ENCODE measurements around the gene NIF3L1.

The NIF3L1 gene

DNA sequence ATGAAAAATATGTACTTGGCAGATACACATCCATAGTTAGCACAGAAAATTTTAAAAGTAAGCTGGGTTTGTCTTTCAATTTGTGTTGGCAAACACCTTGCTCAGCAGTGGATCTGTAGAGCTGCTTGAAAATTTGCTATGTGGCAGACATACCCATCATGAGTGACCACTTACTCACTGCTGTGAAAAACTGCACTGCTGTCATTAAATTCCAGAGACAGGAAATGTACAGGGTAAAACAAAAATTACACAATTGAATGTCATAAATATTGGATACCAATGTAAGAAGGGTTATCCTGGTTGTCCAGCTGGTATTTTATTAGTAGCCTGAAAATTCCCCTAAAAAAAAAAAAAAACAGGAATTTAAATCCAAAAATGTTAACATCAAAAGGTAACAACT is 24.5 kb downstream of the NIF3L1 start:
- TF ChIP-seq, protein P1, sequence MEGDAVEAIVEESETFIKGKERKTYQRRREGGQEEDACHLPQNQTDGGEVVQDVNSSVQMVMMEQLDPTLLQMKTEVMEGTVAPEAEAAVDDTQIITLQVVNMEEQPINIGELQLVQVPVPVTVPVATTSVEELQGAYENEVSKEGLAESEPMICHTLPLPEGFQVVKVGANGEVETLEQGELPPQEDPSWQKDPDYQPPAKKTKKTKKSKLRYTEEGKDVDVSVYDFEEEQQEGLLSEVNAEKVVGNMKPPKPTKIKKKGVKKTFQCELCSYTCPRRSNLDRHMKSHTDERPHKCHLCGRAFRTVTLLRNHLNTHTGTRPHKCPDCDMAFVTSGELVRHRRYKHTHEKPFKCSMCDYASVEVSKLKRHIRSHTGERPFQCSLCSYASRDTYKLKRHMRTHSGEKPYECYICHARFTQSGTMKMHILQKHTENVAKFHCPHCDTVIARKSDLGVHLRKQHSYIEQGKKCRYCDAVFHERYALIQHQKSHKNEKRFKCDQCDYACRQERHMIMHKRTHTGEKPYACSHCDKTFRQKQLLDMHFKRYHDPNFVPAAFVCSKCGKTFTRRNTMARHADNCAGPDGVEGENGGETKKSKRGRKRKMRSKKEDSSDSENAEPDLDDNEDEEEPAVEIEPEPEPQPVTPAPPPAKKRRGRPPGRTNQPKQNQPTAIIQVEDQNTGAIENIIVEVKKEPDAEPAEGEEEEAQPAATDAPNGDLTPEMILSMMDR (conservative IDR thresholded peaks at IDR 0.05; ENCODE audit: low read length), result no peak
- peak; percentile 93 for DNase-seq (ENCODE audit: low read depth)
- no peak overlapping the region for H3K4me3 ChIP-seq (ENCODE audit: low read length)

DNA sequence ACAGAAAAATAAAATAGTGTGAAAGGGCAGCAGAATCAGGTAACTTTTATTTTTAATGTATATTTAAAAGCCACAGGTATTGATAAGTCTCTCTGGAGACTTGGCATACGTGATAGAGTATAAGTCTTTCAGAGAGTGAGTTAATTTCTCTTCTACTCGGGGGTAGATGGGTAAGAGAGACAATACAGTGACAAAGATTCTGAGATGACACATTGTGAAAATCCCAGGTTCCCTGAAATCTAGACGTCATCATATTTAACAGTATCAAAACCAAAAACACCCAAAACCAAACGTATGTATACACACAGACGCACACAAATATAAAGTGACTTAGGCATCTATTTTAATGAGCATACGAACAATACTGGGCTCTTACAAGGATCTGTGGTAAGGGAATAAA is 33.3 kb downstream of the NIF3L1 start:
- H3K4me3 ChIP-seq (ENCODE audit: low read length), result no peak overlapping the region
- TF ChIP-seq, protein P1 (conservative IDR thresholded peaks at IDR 0.05; ENCODE audit: low read length), result no peak
- no peak for DNase-seq (ENCODE audit: low read depth)

DNA sequence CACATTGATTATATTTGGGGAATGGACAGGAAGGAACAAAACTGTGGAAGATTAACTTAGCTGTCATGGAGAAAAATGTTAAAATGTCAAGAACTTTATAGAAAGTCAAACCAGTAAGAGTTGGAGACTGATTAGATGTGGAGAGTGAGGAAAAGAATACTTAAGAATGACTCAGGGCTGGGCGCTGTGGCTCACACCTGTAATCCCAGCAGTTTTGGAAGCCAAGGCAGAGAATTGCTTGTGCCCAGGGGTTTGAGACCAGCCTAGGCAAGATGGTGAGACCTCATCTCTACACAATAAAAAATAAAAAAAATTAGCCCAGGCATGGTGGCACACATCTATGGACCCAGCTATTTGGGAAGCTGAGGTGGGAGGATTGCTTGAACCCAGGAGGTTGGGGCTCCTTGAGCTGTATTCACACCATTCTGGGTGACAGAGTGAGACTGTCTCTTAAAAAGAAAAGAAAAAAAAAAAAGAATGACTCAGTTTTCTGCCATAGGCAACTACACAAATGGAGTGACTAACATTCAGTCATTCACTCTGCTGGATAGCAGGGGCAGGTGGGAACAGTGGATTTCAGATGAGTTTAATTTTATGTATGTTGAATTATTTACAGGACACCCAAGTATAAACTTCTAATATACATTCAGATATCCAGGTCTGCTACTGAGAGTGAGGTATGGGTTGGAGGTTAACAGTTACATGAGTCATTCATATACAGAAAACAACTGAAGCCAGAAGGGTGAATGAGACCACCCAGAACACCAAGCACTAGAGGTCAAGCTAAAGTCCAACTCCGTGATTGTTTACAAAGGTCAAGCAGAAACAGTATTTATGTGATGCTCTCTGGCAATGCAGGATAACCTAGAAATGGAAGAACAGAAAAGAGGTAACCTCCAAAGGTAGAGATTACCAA is 40.4 kb downstream of the NIF3L1 start:
- no peak for DNase-seq (ENCODE audit: low read depth)
- TF ChIP-seq, protein P1 (conservative IDR thresholded peaks at IDR 0.05; ENCODE audit: low read length), result no peak
- H3K4me3 ChIP-seq (ENCODE audit: low read length), result no peak overlapping the region

- no peak overlapping the region for H3K4me3 ChIP-seq (ENCODE audit: low read length)
- TF ChIP-seq, protein P1 (conservative IDR thresholded peaks at IDR 0.05; ENCODE audit: low read length), result no peak
- no peak for DNase-seq (ENCODE audit: low read depth)
Measured at GRCh38 chr2:200930947-200931626, 41.9 kb downstream of the NIF3L1 start.

DNA sequence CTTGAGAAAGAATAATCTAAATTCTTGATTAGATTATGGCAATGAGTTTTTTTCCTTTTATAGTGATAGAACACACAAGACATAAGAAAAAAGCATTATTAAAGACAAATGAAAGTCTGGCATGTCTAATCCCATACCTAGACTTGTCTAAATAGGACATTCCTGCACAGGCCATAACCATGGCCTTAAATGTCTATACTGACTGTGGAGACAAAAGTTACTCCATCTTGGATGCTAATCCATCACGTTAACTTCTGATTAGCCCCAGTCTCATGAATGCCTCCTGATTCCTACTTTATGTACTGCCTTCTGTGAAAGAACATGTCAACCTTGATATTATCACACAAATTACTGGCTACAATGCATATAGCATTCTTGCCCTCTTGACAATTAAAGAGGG is 50.7 kb downstream of the NIF3L1 start:
- no peak overlapping the region for H3K4me3 ChIP-seq (ENCODE audit: low read length)
- TF ChIP-seq, protein P1 (conservative IDR thresholded peaks at IDR 0.05; ENCODE audit: low read length), result no peak

DNA sequence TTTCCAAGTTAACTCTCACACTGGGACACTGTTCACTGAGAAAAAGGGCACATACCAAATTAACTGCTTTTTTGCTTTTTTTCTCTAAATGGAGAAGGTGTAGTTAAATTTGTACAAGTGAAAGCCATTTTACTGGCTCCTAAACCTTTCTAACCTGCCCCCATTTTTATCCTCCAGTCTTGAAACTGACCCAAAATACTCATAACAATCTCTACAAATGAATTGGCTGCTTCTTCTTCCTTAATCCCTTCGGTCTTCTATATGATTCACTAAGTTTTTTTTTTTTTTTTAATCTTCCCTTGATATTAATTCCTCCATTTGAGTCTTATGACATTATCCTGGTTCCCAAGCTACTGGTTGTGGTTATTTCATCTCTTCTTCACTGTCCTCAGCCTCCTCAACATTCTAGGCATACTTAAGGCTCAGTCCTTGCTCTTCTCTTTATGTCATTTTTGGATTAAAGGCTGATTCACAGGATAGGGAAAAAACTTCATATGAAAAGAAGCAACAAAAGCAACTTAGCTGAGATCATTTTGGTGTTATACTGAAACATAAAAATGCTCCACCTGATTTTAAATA is 54.4 kb downstream of the NIF3L1 start:
- no peak overlapping the region for H3K4me3 ChIP-seq (ENCODE audit: low read length)
- no peak for DNase-seq (ENCODE audit: low read depth)
- TF ChIP-seq, protein P1 (conservative IDR thresholded peaks at IDR 0.05; ENCODE audit: low read length), result no peak

More for the DNA sequence above, 50.7 kb downstream of the NIF3L1 start:
- no peak for DNase-seq (ENCODE audit: low read depth)
